HepG2 (cell line): ENCODE data around the gene SFXN5. TPM values are rescaled to one million over a fixed set of nuclear protein-coding genes. Genes with fewer than 3 reads are reported as not detected.
A peak's percentile ranks its signal among the peaks of the same experiment; 100 is the strongest.

Source experiments
- BORCS8-MEF2B ChIP-seq: sonication (generic); formaldehyde crosslinking; IDR thresholded peaks from 2 replicates; pipeline ENCODE4 v1.8.0; 2022; ENCODE audit warnings: mild to moderate bottlenecking, missing genetic modification reagents
- CEBPZ ChIP-seq: IDR thresholded peaks from 2 replicates; pipeline ENCODE4 v1.6.1; 2012; ENCODE audit warnings: low read length, improper control_type of control experiment
- ERF ChIP-seq: IDR thresholded peaks from 2 replicates; pipeline ENCODE4 v1.6.1; 2018; ENCODE audit warnings: missing biosample characterization, missing genetic modification reagents
- HIC2 ChIP-seq: sonication (generic); formaldehyde crosslinking; IDR thresholded peaks from 2 replicates; pipeline ENCODE4 v1.9.0; 2022; ENCODE audit warnings: low read depth, missing genetic modification reagents
- HMGXB4 ChIP-seq, 2 experiments: sonication (generic) in 1 of 2; formaldehyde crosslinking in 1 of 2; IDR thresholded peaks; 2 replicates each; pipeline versions ENCODE4 v1.4.0 to v1.6.1; 2018 to 2020; ENCODE audit warnings: missing genetic modification reagents in 2 of 2, borderline replicate concordance in 1 of 2, low read depth in 1 of 2, mild to moderate bottlenecking in 1 of 2, missing biosample characterization in 1 of 2
- KLF11 ChIP-seq: IDR thresholded peaks from 2 replicates; pipeline ENCODE4 v1.6.1; 2016; ENCODE audit warnings: missing compliant biosample characterization
- PPARG ChIP-seq: conservative IDR thresholded peaks from 2 replicates; pipeline ENCODE4 v1.6.1; 2016; ENCODE audit warnings: missing biosample characterization, missing genetic modification reagents
- TARDBP ChIP-seq: sonication (generic); formaldehyde crosslinking; IDR thresholded peaks from 2 replicates; pipeline ENCODE4 v1.8.0; 2022; ENCODE audit warnings: mild to moderate bottlenecking, missing genetic modification reagents
- U2AF2 ChIP-seq: fragments of 200-400 bp; formaldehyde crosslinking; IDR thresholded peaks from 2 replicates; pipeline ENCODE4 v1.6.1; 2017; ENCODE audit warnings: low read depth, mild to moderate bottlenecking, low read length
- ZNF230 ChIP-seq: sonication (generic); formaldehyde crosslinking; IDR thresholded peaks from 2 replicates; pipeline ENCODE4 v1.4.0; 2020; ENCODE audit warnings: mild to moderate bottlenecking, missing genetic modification reagents
- ZNF326 ChIP-seq: sonication (generic); formaldehyde crosslinking; IDR thresholded peaks from 2 replicates; pipeline ENCODE4 v1.4.0; 2020; ENCODE audit warnings: missing genetic modification reagents, borderline replicate concordance
- ZNF558 ChIP-seq: sonication (generic); formaldehyde crosslinking; IDR thresholded peaks from 2 replicates; pipeline ENCODE4 v1.9.0; 2022; ENCODE audit warnings: mild to moderate bottlenecking, missing genetic modification reagents, borderline replicate concordance
- ZNF598 ChIP-seq: sonication (generic); formaldehyde crosslinking; IDR thresholded peaks from 2 replicates; pipeline ENCODE4 v1.5.1; 2020; ENCODE audit warnings: mild to moderate bottlenecking, missing genetic modification reagents, borderline replicate concordance
- ZNF609 ChIP-seq: sonication (generic); formaldehyde crosslinking; IDR thresholded peaks from 2 replicates; pipeline ENCODE4 v1.4.0; 2020; ENCODE audit warnings: mild to moderate bottlenecking, missing genetic modification reagents, borderline replicate concordance
- ZNF713 ChIP-seq: sonication (generic); formaldehyde crosslinking; IDR thresholded peaks from 2 replicates; pipeline ENCODE4 v1.4.0; 2020; ENCODE audit warnings: mild to moderate bottlenecking, missing genetic modification reagents
- polyA plus RNA-seq, 8 experiments: library from polyadenylated mRNA; depleted of rRNA in 3 of 8; stranded (reverse) in 7 of 8; unstranded in 1 of 8; fragments of >200 nt; fragmentation: Illumina TruSeq in 4 of 8; extraction: Trizol in 4 of 8; gene quantifications; 2 replicates each; pipeline versions ENCODE4 v1.2.1 to v1.2.3, GENCODE V29; 2011 to 2016; ENCODE audit warnings: low read depth in 4 of 8, missing spikeins in 1 of 8, mixed read lengths in 1 of 8; ENCODE audit not compliant: insufficient read depth in 1 of 8
- total RNA-seq, 5 experiments: library from RNA; depleted of rRNA; stranded (reverse); fragments of >200 nt; fragmentation: Illumina TruSeq; extraction: Trizol; gene quantifications; 2 replicates each; pipeline ENCODE4 v1.2.3, GENCODE V29; 2016; ENCODE audit warnings: low read depth in 1 of 5

Gene SFXN5
- total and polyA plus RNA-seq, 2 of the 13 experiments (the other 11 are each of a cell fraction or from before 2014, with no cell fraction given), result 34.9 to 37.4 TPM

- TF ChIP-seq HMGXB4 (CRISPR knock-in tag; IDR thresholded peaks at IDR 0.05; ENCODE audit: borderline replicate concordance in 1 of 2, low read depth in 1 of 2) (no peak), ERF (peak; percentile 49; the same call in 1 of the 2 replicates), ZNF230 (CRISPR knock-in tag) (no peak), BORCS8-MEF2B (CRISPR knock-in tag) (no peak), U2AF2 (no peak), ZNF558 (CRISPR knock-in tag) (no peak), ZNF598 (CRISPR knock-in tag) (0 out of 2 replicates have a peak, but pooled peaks have one; percentile 28), CEBPZ (no peak), HIC2 (CRISPR knock-in tag) (peak; percentile 30; the same call in 1 of the 2 replicates), TARDBP (no peak), ZNF713 (CRISPR knock-in tag) (no peak), ZNF609 (CRISPR knock-in tag) (no peak), PPARG (CRISPR knock-in tag) (no peak; the same call in 1 of the 2 replicates), ZNF326 (no peak), KLF11 (CRISPR knock-in tag) (no peak)
Measured at GRCh38 chr2:72983500-72984161, 87.9 kb downstream of the SFXN5 start (continued).
